ENCODE results near the gene CD151. TPM values are rescaled to one million over a fixed set of nuclear protein-coding genes. Genes with fewer than 3 reads are reported as not detected.

CD151 gene
- total and polyA plus RNA-seq, 10 donors = 38.0 to 142 (median 81.4) TPM

DNA sequence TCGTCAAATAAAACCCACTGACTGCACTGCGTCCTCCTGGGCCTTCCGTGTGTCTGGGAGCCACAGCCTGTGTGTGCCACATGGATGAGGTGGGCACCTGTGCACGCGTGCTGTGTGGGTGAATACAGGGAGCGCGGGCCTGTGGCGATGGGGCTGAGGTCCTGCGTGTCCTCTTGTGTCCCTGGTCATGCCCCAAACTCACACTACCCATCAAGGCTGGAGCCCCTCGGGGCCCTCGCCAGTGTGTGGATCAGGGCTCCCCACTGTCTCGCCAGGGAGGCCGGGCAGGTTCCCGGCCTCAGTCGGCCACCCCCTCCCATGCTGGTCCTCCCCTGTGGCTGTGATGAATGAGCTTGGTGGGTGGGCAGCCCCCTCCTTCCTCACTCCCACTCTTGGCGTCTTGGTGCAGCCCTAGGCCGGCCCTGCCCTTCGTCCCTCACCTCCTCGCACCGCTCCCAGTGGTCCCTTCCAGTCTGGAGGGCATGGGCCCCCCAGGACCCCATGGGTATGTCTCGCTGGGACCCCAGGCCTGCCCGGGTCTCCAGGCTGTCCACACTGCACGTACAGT, 707 bp upstream of the CD151 start:
- Histone ChIP-seq H3K9me3 (no peaks in the 10 kb centered on the region), H3K27me3 (replicated peaks in 1 of 7) (peaks cover 0 to 84% (median 22%) of the 10 kb centered on the region in 7 donors), H3K4me3 (peak overlapping the region in 6 of 8 donors; percentile 36 to 83 (median 63)), H3K27ac (peak overlapping the region in 5 of 8 donors; percentile 78 to 87 (median 81)), H3K36me3 (peaks cover 0 to 13% (median 6%) of the 10 kb centered on the region in 6 donors), H3K4me1 (peaks cover 52 to 96% (median 84%) of the 10 kb centered on the region in 6 donors)
- intact Hi-C loops (cut with DNase I; ENCODE audit: low total_unique reads) = no loop called here
- DNase-seq = no peak
- TF ChIP-seq POLR2A (IDR thresholded peaks at IDR 0.05) (no peak), POLR2AphosphoS5 (IDR thresholded peaks at IDR 0.05) (no peak)
- TF ChIP-seq, protein P1, sequence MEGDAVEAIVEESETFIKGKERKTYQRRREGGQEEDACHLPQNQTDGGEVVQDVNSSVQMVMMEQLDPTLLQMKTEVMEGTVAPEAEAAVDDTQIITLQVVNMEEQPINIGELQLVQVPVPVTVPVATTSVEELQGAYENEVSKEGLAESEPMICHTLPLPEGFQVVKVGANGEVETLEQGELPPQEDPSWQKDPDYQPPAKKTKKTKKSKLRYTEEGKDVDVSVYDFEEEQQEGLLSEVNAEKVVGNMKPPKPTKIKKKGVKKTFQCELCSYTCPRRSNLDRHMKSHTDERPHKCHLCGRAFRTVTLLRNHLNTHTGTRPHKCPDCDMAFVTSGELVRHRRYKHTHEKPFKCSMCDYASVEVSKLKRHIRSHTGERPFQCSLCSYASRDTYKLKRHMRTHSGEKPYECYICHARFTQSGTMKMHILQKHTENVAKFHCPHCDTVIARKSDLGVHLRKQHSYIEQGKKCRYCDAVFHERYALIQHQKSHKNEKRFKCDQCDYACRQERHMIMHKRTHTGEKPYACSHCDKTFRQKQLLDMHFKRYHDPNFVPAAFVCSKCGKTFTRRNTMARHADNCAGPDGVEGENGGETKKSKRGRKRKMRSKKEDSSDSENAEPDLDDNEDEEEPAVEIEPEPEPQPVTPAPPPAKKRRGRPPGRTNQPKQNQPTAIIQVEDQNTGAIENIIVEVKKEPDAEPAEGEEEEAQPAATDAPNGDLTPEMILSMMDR (IDR thresholded peaks at IDR 0.05 in 8 of 11, conservative IDR thresholded peaks at IDR 0.05 in 3 of 11) = no peak
- 77 to 85% (median 78%) methylated on average over 7 to 23 of the region's 23 CpGs for WGBS, 5 donors

DNA sequence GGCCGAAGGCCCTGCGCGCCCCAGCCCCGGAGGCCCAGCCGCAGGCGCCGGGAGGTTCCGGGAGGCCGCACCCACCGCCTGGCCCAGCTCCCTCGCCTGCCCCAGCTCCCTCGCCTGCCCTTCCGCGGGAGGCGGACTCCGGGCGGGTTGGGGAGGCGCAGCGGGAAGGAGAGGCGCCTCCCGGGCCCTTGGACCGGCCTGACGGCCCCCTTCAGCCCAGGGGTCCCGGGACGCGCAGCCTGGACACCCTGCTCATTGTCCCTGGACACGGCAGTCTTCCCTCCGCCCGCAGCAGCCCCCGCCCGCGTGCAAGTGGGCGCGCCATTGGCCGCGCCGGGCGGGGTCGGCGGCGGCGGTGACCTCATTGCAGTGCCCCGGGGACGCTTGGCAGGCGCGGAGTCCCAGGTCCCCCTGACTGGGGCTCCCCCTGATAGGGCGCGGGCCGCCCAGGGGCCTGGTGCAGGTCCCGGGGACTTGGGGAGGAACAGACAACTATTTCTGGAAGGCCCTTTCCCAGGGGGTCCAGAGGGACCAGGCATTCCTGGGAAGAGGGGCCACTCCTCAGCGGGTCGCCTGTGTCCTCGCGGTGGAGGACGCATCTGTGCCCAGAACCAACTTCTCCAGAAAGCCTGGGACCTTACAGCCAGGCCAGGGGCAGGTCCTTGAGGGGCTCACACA, 501 bp downstream of the CD151 start:
- peak overlapping the region; percentile 6 to 87 (median 78) for H3K27ac ChIP-seq
- peaks cover 0 to 72% (median 22%) of the 10 kb centered on the region in 7 donors for H3K27me3 ChIP-seq (replicated peaks in 1 of 7)
- peaks cover 44 to 96% (median 76%) of the 10 kb centered on the region in 6 donors for H3K4me1 ChIP-seq
- WGBS, 5 donors = 0 to 2% (median 1%) methylated on average over 18 to 55 of the region's 55 CpGs
- DNase-seq = peak; percentile 89
- peaks cover 0 to 25% (median 18%) of the 10 kb centered on the region in 6 donors for H3K36me3 ChIP-seq
- H3K9me3 ChIP-seq = no peaks in the 10 kb centered on the region
- TF ChIP-seq POLR2A (IDR thresholded peaks at IDR 0.05) (no peak), POLR2AphosphoS5 (IDR thresholded peaks at IDR 0.05) (peak in 2 of 3 donors; percentile 24 to 67)
- TF ChIP-seq, protein P1 (IDR thresholded peaks at IDR 0.05 in 8 of 11, conservative IDR thresholded peaks at IDR 0.05 in 3 of 11) = peak in 1 of 11 experiments; percentile 2
- intact Hi-C loops (cut with DNase I; ENCODE audit: low total_unique reads) = no loop called here
- peak overlapping the region; percentile 55 to 83 (median 60) for H3K4me3 ChIP-seq

DNA sequence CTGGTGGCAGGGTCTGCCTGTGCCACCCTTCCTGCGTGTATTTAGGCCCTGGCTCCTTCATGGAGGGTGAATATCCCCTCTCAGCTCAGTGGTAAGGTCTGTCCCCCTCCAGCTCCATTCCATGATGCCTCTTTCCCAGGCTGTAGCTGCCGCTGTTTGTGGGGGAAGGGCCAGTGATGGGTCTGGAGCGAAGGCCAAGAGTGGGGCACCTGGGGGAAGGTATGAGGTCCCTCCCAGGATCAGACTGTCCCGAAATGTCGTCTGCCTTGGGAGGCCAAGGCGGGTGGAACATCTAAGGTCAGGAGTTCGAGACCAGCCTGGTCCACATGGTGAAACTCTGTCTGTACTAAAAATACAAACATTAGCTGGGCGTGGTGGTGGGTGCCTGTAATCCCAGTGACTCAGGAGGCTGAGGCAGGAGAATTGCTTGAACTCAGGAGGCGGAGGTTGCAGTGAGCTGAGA, 1.1 kb downstream of the CD151 start:
- TF ChIP-seq, protein P1 (IDR thresholded peaks at IDR 0.05 in 8 of 11, conservative IDR thresholded peaks at IDR 0.05 in 3 of 11) = no peak
- TF ChIP-seq POLR2A (IDR thresholded peaks at IDR 0.05) = no peak
- no peak for TF ChIP-seq POLR2AphosphoS5 (IDR thresholded peaks at IDR 0.05)
- H3K27ac ChIP-seq = peak overlapping the region in 5 of 8 donors; percentile 78 to 87 (median 81)
- no peaks in the 10 kb centered on the region for H3K9me3 ChIP-seq
- peak overlapping the region in 7 of 8 donors; percentile 58 to 83 (median 62) for H3K4me3 ChIP-seq
- DNase-seq = no peak
- H3K36me3 ChIP-seq = peaks cover 0 to 32% (median 24%) of the 10 kb centered on the region in 6 donors
- WGBS, 5 donors = 63 to 76% (median 65%) methylated on average over 9 of the region's 9 CpGs
- H3K4me1 ChIP-seq = peaks cover 38 to 96% (median 71%) of the 10 kb centered on the region in 6 donors
- intact Hi-C loops (cut with DNase I; ENCODE audit: low total_unique reads) = no loop called here
- peaks cover 0 to 66% (median 20%) of the 10 kb centered on the region in 7 donors for H3K27me3 ChIP-seq (replicated peaks in 1 of 7)

Data from spleen (tissue), 11 donors.